Neuron (in vitro differentiated cells): ENCODE data around the gene SSX7.
"Not testable (repeated sequence)": the region's sequence is repeated elsewhere in the genome, so short reads cannot be mapped to it uniquely, and the experiment has no call there.

Experiments used
- H2AFZ ChIP-seq: one replicate; pipeline ENCODE4 v1.6.1; 2013; ENCODE audit warnings: low read depth, mild to moderate bottlenecking, inconsistent platforms, low read length, moderate library complexity
- H3K27me3 ChIP-seq: one replicate; pipeline ENCODE4 v1.6.1; 2013; ENCODE audit warnings: low read length; ENCODE audit not compliant: insufficient read depth
- H3K36me3 ChIP-seq: one replicate; pipeline ENCODE4 v1.6.1; 2013; ENCODE audit warnings: low read length; ENCODE audit not compliant: insufficient read depth
- H3K4me1 ChIP-seq: one replicate; pipeline ENCODE4 v1.6.1; 2013; ENCODE audit warnings: low read length; ENCODE audit not compliant: insufficient read depth
- H3K4me3 ChIP-seq: 2 replicates; pipeline ENCODE4 v1.5.1; 2013; ENCODE audit warnings: mild to moderate bottlenecking, low read length, moderate library complexity
- H3K9me3 ChIP-seq: one replicate; pipeline ENCODE4 v1.6.1; 2013; ENCODE audit warnings: low read length

Gene SSX7

GRCh38 chrX:52654800-52655199 is at the start of gene SSX7:
TSS of gene SSX7 (minus strand) at chrX:52654900. CDS start at chrX:52653472, 1,428 bp downstream.
- H3K36me3 ChIP-seq, H2AFZ ChIP-seq, H3K27me3 ChIP-seq, H3K4me1 ChIP-seq, H3K4me3 ChIP-seq, H3K9me3 ChIP-seq: not testable (repeated sequence)

GRCh38 chrX:52692034-52692433 is 37.3 kb upstream of the SSX7 start:
- not testable (repeated sequence) for H3K4me3 ChIP-seq, H3K4me1 ChIP-seq, H3K9me3 ChIP-seq, H3K27me3 ChIP-seq, H2AFZ ChIP-seq, H3K36me3 ChIP-seq

GRCh38 chrX:52662218-52662617 is 7.5 kb upstream of the SSX7 start:
- H3K9me3 ChIP-seq, H3K4me1 ChIP-seq, H3K36me3 ChIP-seq, H3K27me3 ChIP-seq, H3K4me3 ChIP-seq, H2AFZ ChIP-seq: not testable (repeated sequence)

GRCh38 chrX:52655475-52655874 is 775 bp upstream of the SSX7 start:
- not testable (repeated sequence) for H3K36me3 ChIP-seq, H3K9me3 ChIP-seq, H3K4me1 ChIP-seq, H2AFZ ChIP-seq, H3K27me3 ChIP-seq, H3K4me3 ChIP-seq

GRCh38 chrX:52650676-52651075 is 4.0 kb downstream of the SSX7 start:
- not testable (repeated sequence) for H3K27me3 ChIP-seq, H3K9me3 ChIP-seq, H2AFZ ChIP-seq, H3K4me1 ChIP-seq, H3K36me3 ChIP-seq, H3K4me3 ChIP-seq

- H3K4me3 ChIP-seq, H2AFZ ChIP-seq, H3K36me3 ChIP-seq, H3K4me1 ChIP-seq, H3K9me3 ChIP-seq, H3K27me3 ChIP-seq: not testable (repeated sequence)
Measured at GRCh38 chrX:52648956-52649355, 5.7 kb downstream of the SSX7 start.

- H3K4me3 ChIP-seq, H3K27me3 ChIP-seq, H2AFZ ChIP-seq, H3K36me3 ChIP-seq, H3K9me3 ChIP-seq, H3K4me1 ChIP-seq: not testable (repeated sequence)
Measured at GRCh38 chrX:52628483-52628882, 26.2 kb downstream of the SSX7 start.

- not testable (repeated sequence) for H3K9me3 ChIP-seq, H2AFZ ChIP-seq, H3K4me1 ChIP-seq, H3K36me3 ChIP-seq, H3K4me3 ChIP-seq, H3K27me3 ChIP-seq
Measured at GRCh38 chrX:52620661-52621060, 34.0 kb downstream of the SSX7 start.

GRCh38 chrX:52608961-52609360 is 45.7 kb downstream of the SSX7 start:
- H3K4me3 ChIP-seq: no peak overlapping the region
- no peaks in the 10 kb centered on the region for H3K9me3 ChIP-seq
- no peak overlapping the region for H2AFZ ChIP-seq
- no peaks in the 10 kb centered on the region for H3K4me1 ChIP-seq
- H3K27me3 ChIP-seq: peaks cover 8% of the 10 kb centered on the region
- H3K36me3 ChIP-seq: no peaks in the 10 kb centered on the region

- not testable (repeated sequence) for H3K4me1 ChIP-seq, H2AFZ ChIP-seq, H3K9me3 ChIP-seq, H3K4me3 ChIP-seq, H3K36me3 ChIP-seq, H3K27me3 ChIP-seq
Measured at GRCh38 chrX:52603151-52603550, 51.5 kb downstream of the SSX7 start.

- H2AFZ ChIP-seq: no peak overlapping the region
- no peak overlapping the region for H3K4me3 ChIP-seq
- peaks cover 4% of the 10 kb centered on the region for H3K27me3 ChIP-seq
- H3K36me3 ChIP-seq: no peaks in the 10 kb centered on the region
- no peaks in the 10 kb centered on the region for H3K9me3 ChIP-seq
- H3K4me1 ChIP-seq: no peaks in the 10 kb centered on the region
Measured at GRCh38 chrX:52598886-52599285, 55.8 kb downstream of the SSX7 start.

- H3K9me3 ChIP-seq: no peaks in the 10 kb centered on the region
- no peaks in the 10 kb centered on the region for H3K4me1 ChIP-seq
- H3K36me3 ChIP-seq: no peaks in the 10 kb centered on the region
- H3K27me3 ChIP-seq: peaks cover 11% of the 10 kb centered on the region
- H3K4me3 ChIP-seq: no peak overlapping the region
- H2AFZ ChIP-seq: no peak overlapping the region
Measured at GRCh38 chrX:52594658-52595057, 60.0 kb downstream of the SSX7 start.
